Natural killer cell (primary cell): ENCODE data around the gene GAR1. TPM values are rescaled to one million over a fixed set of nuclear protein-coding genes. Genes with fewer than 3 reads are reported as not detected.
"Not testable (repeated sequence)": the region's sequence is repeated elsewhere in the genome, so short reads cannot be mapped to it uniquely, and the experiment has no call there.

Experiments
- ATAC-seq, 3 donors: fragments of 150-1000 bp in 2 of 3; fragments of 200-7000 bp in 1 of 3; cut with Tn5 transposase; 1 replicate in 1 of 3; 2 replicates in 2 of 3; pipeline ENCODE4 v1.10.0; 2021; ENCODE audit warnings: mild to moderate bottlenecking in 2 of 3, moderate library complexity in 2 of 3
- DNase-seq, 2 donors: peaks; one replicate each; pipeline versions ENCODE4 v3.0.0 to v3.0.0-alpha.2; 2013 to 2021; ENCODE audit warnings: mixed read lengths in 1 of 2
- H3K27ac ChIP-seq: one replicate; pipeline ENCODE4 v1.5.1; 2013; ENCODE audit warnings: mild to moderate bottlenecking, low read length
- H3K27me3 ChIP-seq: one replicate; pipeline ENCODE4 v1.6.1; 2013; ENCODE audit warnings: low read length; ENCODE audit not compliant: control insufficient read depth, insufficient read depth
- H3K36me3 ChIP-seq: one replicate; pipeline ENCODE4 v1.6.1; 2013; ENCODE audit warnings: low read length; ENCODE audit not compliant: control insufficient read depth, insufficient read depth
- H3K4me1 ChIP-seq: one replicate; pipeline ENCODE4 v1.6.1; 2013; ENCODE audit warnings: low read length; ENCODE audit not compliant: control insufficient read depth, insufficient read depth
- H3K4me3 ChIP-seq: one replicate; pipeline ENCODE4 v1.5.1; 2013; ENCODE audit warnings: low read length
- H3K9me3 ChIP-seq: one replicate; pipeline ENCODE4 v1.6.1; 2013; ENCODE audit warnings: low read length; ENCODE audit not compliant: control insufficient read depth, insufficient read depth
- H3K27ac Mint-ChIP-seq, 2 donors: one replicate each; pipeline ENCODE4 v1.8.0; 2022; ENCODE audit warnings: mild to moderate bottlenecking in 2 of 2, mixed read lengths in 2 of 2, moderate library complexity in 1 of 2
- H3K27me3 Mint-ChIP-seq, 2 donors: one replicate each; pipeline ENCODE4 v1.8.0; 2022; ENCODE audit warnings: low read depth in 2 of 2, mixed read lengths in 2 of 2
- H3K36me3 Mint-ChIP-seq: one replicate; pipeline ENCODE4 v1.8.0; 2022; ENCODE audit warnings: mixed read lengths
- H3K4me1 Mint-ChIP-seq, 2 donors: one replicate each; pipeline ENCODE4 v1.8.0; 2022; ENCODE audit warnings: mixed read lengths in 2 of 2
- H3K4me3 Mint-ChIP-seq: one replicate; pipeline ENCODE4 v1.8.0; 2022; ENCODE audit warnings: mild to moderate bottlenecking, moderate library complexity, mixed read lengths
- H3K9me3 Mint-ChIP-seq, 2 donors: one replicate each; pipeline ENCODE4 v1.8.0; 2022; ENCODE audit warnings: mixed read lengths in 2 of 2
- CTCF ChIP-seq: fragments of 200-600 bp; IDR thresholded peaks from one replicate; pipeline ENCODE4 v1.8.0; 2022; ENCODE audit warnings: antibody characterized with exemption
- WGBS: methylation state at CpG from one replicate; pipeline ENCODE4 v1.1.7; 2013; ENCODE audit warnings: missing lambda C conversion rate; ENCODE audit not compliant: insufficient coverage; 5-methylcytosine and 5-hydroxymethylcytosine counted together
- intact Hi-C: fragments of 100-400 bp; cut with micrococcal nuclease; formaldehyde crosslinking; loops from one replicate; pipeline ENCODE4 v1.14.2; 2022
- total RNA-seq, 4 donors: library from RNA; stranded (reverse); fragments of 120-200 nt in 1 of 4; gene quantifications; one replicate each; pipeline versions ENCODE4 v1.2.3 to v1.2.4, GENCODE V29; 2013 to 2022

The GAR1 gene
- total RNA-seq, result 10 to 100 TPM in 1 of 3 donors, 1 to 10 TPM in 2; 9.5 to 11.2 (median 9.7) TPM
- total RNA-seq (2013), result 5.4 TPM

- peak within 1 kb of the TSS; percentile 78 for H3K27ac ChIP-seq
- H3K27me3 ChIP-seq, result no peaks in the 10 kb centered on the region
- under 1% methylated on average over 53 of the region's 53 CpGs for WGBS
- no peaks in the 10 kb centered on the region for H3K9me3 ChIP-seq
- Mint-ChIP-seq H3K4me1 (peaks cover 36 to 40% of the 10 kb centered on the region in 2 donors), H3K36me3 (no peaks in the 10 kb centered on the region), H3K4me3 (peak within 1 kb of the TSS; percentile 93), H3K27ac (peak within 1 kb of the TSS; percentile 90 to 94), H3K9me3 (no peaks in the 10 kb centered on the region), H3K27me3 (peaks cover 9 to 10% of the 10 kb centered on the region in 2 donors)
- peak within 1 kb of the TSS; percentile 82 for H3K4me3 ChIP-seq
- peaks cover 19% of the 10 kb centered on the region for H3K4me1 ChIP-seq
- ATAC-seq, result peak; percentile 83 to 91 (median 84)
- H3K36me3 ChIP-seq, result peaks cover 16% of the 10 kb centered on the region
- peak; percentile 70 to 95 for DNase-seq
- intact Hi-C loops, result loop anchor here (5.0 kb wide), 2 partner anchors 253 to 383 kb away; partner anchors contain the start of genes MCUB and SEC24B
- no peak for TF ChIP-seq CTCF
Measured at GRCh38 chr4:109815151-109816081, at the start of gene GAR1. Gene GAR1 (plus strand): TSS chr4:109815762. CDS start chr4:109816165, 403 bp downstream.

- H3K9me3 Mint-ChIP-seq, intact Hi-C loops, H3K4me3 Mint-ChIP-seq, H3K4me3 ChIP-seq, H3K9me3 ChIP-seq, H3K4me1 Mint-ChIP-seq, H3K27me3 ChIP-seq, H3K4me1 ChIP-seq, H3K27ac Mint-ChIP-seq, DNase-seq, ATAC-seq, H3K36me3 Mint-ChIP-seq, H3K27ac ChIP-seq, H3K36me3 ChIP-seq: not testable (repeated sequence)
- WGBS, result 70% methylated on average over 1 of the region's 2 CpGs
- peaks cover 16 to 19% of the 10 kb centered on the region in 2 donors for H3K27me3 Mint-ChIP-seq
Measured at GRCh38 chr4:109782092-109782491, 33.5 kb upstream of the GAR1 start.

GRCh38 chr4:109786846-109787245, 28.7 kb upstream of the GAR1 start:
- DNase-seq (no peak), ATAC-seq (no peak)
- Mint-ChIP-seq H3K4me1 (no peaks in the 10 kb centered on the region), H3K4me3 (no peak overlapping the region), H3K27ac (no peak overlapping the region), H3K36me3 (no peaks in the 10 kb centered on the region), H3K27me3 (peaks cover 15 to 53% of the 10 kb centered on the region in 2 donors), H3K9me3 (peaks cover 0 to 11% of the 10 kb centered on the region in 2 donors)
- WGBS, result no CpG with 5 or more reads among the region's 1 CpG
- no peaks in the 10 kb centered on the region for H3K9me3 ChIP-seq
- H3K27ac ChIP-seq, result no peak overlapping the region
- no peak for TF ChIP-seq CTCF
- H3K4me1 ChIP-seq, result no peaks in the 10 kb centered on the region
- H3K36me3 ChIP-seq, result no peaks in the 10 kb centered on the region
- H3K27me3 ChIP-seq, result no peaks in the 10 kb centered on the region
- H3K4me3 ChIP-seq, result no peak overlapping the region
- intact Hi-C loops, result no loop called here

GRCh38 chr4:109787807-109788206, 27.8 kb upstream of the GAR1 start:
- Mint-ChIP-seq H3K4me1 (no peaks in the 10 kb centered on the region), H3K4me3 (no peak overlapping the region), H3K36me3 (no peaks in the 10 kb centered on the region), H3K9me3 (peaks cover 0 to 11% of the 10 kb centered on the region in 2 donors), H3K27me3 (peaks cover 11 to 50% of the 10 kb centered on the region in 2 donors), H3K27ac (no peak overlapping the region)
- Histone ChIP-seq H3K27ac (no peak overlapping the region), H3K36me3 (no peaks in the 10 kb centered on the region), H3K4me3 (no peak overlapping the region), H3K4me1 (no peaks in the 10 kb centered on the region), H3K9me3 (no peaks in the 10 kb centered on the region), H3K27me3 (peaks cover 2% of the 10 kb centered on the region)
- TF ChIP-seq CTCF, result no peak
- intact Hi-C loops, result no loop called here
- ATAC-seq (no peak), DNase-seq (no peak)
- WGBS, result no CpG with 5 or more reads among the region's 1 CpG
